IPS DF 6.9 (cell line): ENCODE results near the gene PRG3.

Experiments used
- DNase-seq: peaks from one replicate; pipeline ENCODE4 v3.0.0-alpha.2; 2013; ENCODE audit warnings: low read depth, low spot score
- H3K27ac ChIP-seq: one replicate; pipeline ENCODE4 v1.5.1; 2013; ENCODE audit warnings: low read length, control low read depth
- H3K27me3 ChIP-seq: 2 replicates; pipeline ENCODE4 v1.6.1; 2013; ENCODE audit warnings: mild to moderate bottlenecking, low read length; ENCODE audit not compliant: control insufficient read depth, insufficient read depth
- H3K36me3 ChIP-seq: 2 replicates; pipeline ENCODE4 v1.6.1; 2013; ENCODE audit warnings: low read length; ENCODE audit not compliant: control insufficient read depth, insufficient read depth
- H3K4me1 ChIP-seq: 2 replicates; pipeline ENCODE4 v1.6.1; 2013; ENCODE audit warnings: low read length; ENCODE audit not compliant: control insufficient read depth, insufficient read depth
- H3K4me3 ChIP-seq: 2 replicates; pipeline ENCODE4 v1.5.1; 2013; ENCODE audit warnings: mild to moderate bottlenecking, low read length
- H3K9me3 ChIP-seq: 2 replicates; pipeline ENCODE4 v1.6.1; 2013; ENCODE audit warnings: low read length, inconsistent platforms; ENCODE audit not compliant: control insufficient read depth, insufficient read depth
- WGBS: extraction: QIAGEN DNeasy Blood & Tissue Kit; methylation state at CpG from one replicate; pipeline ENCODE4 v1.1.7; 2013; ENCODE audit warnings: mixed read lengths, missing lambda C conversion rate; ENCODE audit not compliant: insufficient read length, insufficient coverage; 5-methylcytosine and 5-hydroxymethylcytosine counted together

PRG3 gene, protein sequence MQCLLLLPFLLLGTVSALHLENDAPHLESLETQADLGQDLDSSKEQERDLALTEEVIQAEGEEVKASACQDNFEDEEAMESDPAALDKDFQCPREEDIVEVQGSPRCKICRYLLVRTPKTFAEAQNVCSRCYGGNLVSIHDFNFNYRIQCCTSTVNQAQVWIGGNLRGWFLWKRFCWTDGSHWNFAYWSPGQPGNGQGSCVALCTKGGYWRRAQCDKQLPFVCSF

DNA sequence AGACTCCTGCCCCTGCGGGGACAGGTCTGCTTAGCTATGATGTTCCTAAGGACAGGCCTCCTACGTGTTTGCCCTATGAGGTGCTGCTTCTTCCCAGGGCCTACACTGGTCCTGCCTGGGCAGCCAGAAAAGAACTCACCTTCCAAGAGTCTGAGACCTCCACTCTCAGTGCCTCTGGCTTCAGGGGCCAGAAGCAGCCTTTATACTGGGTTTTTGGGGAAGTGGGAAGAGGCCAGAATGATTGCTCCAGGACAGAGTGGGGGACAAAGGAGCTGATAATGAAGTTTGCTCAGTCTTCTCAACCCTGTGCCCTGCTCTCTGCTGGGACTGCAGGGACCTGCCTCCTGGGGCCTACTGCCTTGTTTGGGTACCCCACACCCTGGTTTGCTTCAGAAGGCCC, at the start of gene PRG3:
TSS of gene PRG3 (minus strand) at position 176 of the 400 bp plus-strand sequence. CDS start 442 bp downstream, outside the sequence.
- WGBS: no CpG with 5 or more reads among the region's 2 CpGs
- DNase-seq: no peak
- H3K27me3 ChIP-seq: no peaks in the 10 kb centered on the region; the same call in 1 of the 2 replicates
- no peak within 1 kb of the TSS for H3K4me3 ChIP-seq
- no peaks in the 10 kb centered on the region for H3K9me3 ChIP-seq
- H3K27ac ChIP-seq: no peak within 1 kb of the TSS
- no peaks in the 10 kb centered on the region for H3K36me3 ChIP-seq
- H3K4me1 ChIP-seq: no peaks in the 10 kb centered on the region; the same call in 1 of the 2 replicates

DNA sequence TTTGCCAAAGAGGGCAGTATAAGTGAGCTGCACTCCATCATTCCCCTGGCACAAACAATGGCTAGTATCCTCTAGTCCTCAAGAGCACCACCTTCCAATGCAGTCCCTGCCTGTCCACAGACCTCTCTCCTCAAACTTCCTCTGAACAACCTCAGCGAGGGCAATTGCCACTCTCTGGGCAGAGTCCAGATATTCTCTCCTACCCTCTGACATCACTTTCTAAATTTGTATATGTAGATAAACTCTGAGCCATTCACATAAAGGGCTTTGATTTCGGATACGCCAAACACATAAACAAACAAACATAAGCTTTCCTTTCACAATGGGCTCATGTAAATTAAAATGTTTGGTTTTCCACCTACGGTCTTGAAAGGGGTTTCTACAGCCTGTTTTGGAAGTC, 49.0 kb upstream of the PRG3 start:
- DNase-seq: no peak
- no CpG with 5 or more reads among the region's 4 CpGs for WGBS
- Histone ChIP-seq H3K36me3 (no peaks in the 10 kb centered on the region), H3K4me3 (no peak overlapping the region), H3K27me3 (no peaks in the 10 kb centered on the region), H3K9me3 (no peaks in the 10 kb centered on the region), H3K4me1 (peaks cover 3% of the 10 kb centered on the region; the same call in 1 of the 2 replicates), H3K27ac (no peak overlapping the region)

DNA sequence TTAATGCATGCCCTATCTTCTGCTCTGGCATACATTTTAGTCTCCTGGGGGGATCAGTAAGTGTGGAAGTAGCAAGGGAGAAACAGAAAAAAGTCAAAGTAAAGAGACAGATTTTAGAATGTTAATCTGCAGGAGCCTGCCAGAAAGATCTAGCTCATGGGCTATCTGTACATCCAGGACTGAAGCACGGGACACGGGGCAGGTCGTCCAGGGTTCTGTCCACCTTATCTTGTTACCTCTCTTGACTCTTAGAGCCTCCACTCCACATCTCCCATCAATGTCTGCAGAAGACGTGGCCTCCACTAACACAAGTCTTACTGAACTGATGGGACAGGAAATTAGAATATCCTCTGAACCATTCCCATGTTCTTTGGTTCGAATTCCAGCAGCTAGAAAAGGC, 47.7 kb upstream of the PRG3 start:
- no peak overlapping the region for H3K4me3 ChIP-seq
- H3K27me3 ChIP-seq: no peaks in the 10 kb centered on the region
- 0 out of 2 replicates have a peak, but pooled peaks cover 3% of the 10 kb centered on the region for H3K36me3 ChIP-seq
- no peak overlapping the region for H3K27ac ChIP-seq
- no peaks in the 10 kb centered on the region for H3K9me3 ChIP-seq
- WGBS: no CpG with 5 or more reads among the region's 5 CpGs
- peaks cover 3% of the 10 kb centered on the region; the same call in 1 of the 2 replicates for H3K4me1 ChIP-seq
- DNase-seq: no peak

DNA sequence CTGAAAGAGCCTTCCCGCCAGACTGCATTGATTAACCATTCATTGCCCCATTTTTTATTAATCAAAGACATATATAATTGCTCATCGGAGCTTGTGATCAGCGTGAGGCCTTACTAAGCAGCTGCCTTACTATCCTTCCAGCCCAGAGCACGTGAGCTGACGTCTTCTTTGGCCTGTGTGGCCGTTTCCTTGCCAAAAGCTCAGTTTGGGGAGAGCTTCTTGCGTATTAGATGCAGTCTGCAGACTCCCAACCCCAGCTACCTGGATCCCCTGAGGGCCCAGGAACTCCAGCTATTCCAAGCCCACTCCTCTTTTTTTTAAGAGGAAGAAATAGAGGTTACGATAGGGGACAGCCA, 46.8 kb upstream of the PRG3 start:
- H3K27ac ChIP-seq: no peak overlapping the region
- no CpG with 5 or more reads among the region's 8 CpGs for WGBS
- peaks cover 3% of the 10 kb centered on the region; the same call in 1 of the 2 replicates for H3K4me1 ChIP-seq
- no peaks in the 10 kb centered on the region for H3K9me3 ChIP-seq
- H3K4me3 ChIP-seq: no peak overlapping the region
- no peaks in the 10 kb centered on the region for H3K27me3 ChIP-seq
- H3K36me3 ChIP-seq: 0 out of 2 replicates have a peak, but pooled peaks cover 3% of the 10 kb centered on the region
- DNase-seq: no peak

DNA sequence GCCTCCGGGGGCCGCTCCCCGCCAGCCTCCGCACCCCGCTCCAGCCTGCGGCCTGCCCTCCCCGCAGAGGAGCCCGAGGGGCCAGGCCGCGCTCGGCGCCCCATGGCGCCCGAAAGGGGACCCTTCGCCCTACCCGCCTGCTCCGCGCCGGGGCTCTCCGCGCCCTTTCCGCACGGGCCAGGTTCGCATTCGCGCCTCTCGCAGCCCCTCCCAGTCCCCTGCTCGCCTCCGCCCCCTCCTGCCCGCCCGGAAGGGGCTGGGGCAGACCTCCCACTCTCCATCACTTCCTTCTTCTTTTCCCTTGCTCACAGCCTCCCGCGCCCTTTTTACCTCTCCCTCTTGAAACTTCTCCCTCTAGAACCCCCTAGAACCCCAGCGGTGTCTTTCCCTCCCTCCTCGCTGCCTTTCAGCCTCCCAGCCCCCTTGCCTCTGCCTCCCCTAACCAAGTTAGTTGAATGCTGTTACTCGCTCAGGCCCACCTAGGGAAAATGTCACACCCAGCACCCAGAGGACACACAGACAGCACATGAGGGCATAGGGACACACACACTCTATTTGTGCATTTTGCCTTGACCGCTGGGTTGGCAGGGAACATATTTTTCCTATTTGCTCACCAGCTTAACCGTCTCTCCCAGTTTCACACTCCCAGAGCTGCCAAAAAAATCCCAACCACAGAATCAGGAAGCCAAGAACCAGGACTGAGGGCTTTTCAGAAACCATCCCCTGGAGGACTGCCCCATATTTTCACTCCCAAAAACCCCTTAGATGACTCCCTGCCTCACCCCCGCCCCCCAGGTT, 46.2 kb upstream of the PRG3 start, which contains the start of gene SLC43A3:
TSS of gene SLC43A3 (minus strand) at position 193 of the 798 bp plus-strand sequence. CDS start 949 bp downstream, outside the sequence.
- Histone ChIP-seq H3K27me3 (no peaks in the 10 kb centered on the region), H3K4me3 (peak within 1 kb of the TSS; percentile 37; the same call in 1 of the 2 replicates), H3K27ac (no peak within 1 kb of the TSS), H3K4me1 (peaks cover 3% of the 10 kb centered on the region; the same call in 1 of the 2 replicates), H3K36me3 (0 out of 2 replicates have a peak, but pooled peaks cover 3% of the 10 kb centered on the region), H3K9me3 (no peaks in the 10 kb centered on the region)
- WGBS: no CpG with 5 or more reads among the region's 39 CpGs
- DNase-seq: no peak

DNA sequence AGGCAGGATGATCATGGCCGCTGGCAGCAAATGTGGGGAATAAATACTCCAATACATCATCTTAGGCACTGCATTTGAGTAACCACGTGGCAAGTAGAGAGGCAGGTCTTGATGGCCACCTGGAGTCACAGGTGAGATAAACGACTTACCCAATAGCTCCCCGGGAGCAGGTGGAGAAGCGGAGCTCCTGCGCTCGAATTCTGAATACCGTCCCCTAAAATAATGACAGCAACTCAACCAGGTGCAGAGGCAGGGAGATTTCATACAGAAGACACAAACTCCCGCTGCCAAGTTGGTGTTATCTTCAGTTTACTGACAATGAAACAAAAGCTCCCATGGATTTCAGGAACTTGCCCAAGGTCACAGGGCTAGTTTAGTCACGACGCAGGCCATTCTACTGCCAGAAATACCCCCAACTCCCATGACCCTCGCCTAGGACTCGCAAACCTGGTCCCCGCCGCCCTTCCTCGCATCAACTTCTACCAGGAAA, 45.5 kb upstream of the PRG3 start:
- Histone ChIP-seq H3K27me3 (no peaks in the 10 kb centered on the region), H3K4me3 (peak overlapping the region; percentile 37; the same call in 1 of the 2 replicates), H3K27ac (no peak overlapping the region), H3K9me3 (no peaks in the 10 kb centered on the region), H3K36me3 (0 out of 2 replicates have a peak, but pooled peaks cover 3% of the 10 kb centered on the region), H3K4me1 (peaks cover 3% of the 10 kb centered on the region; the same call in 1 of the 2 replicates)
- DNase-seq: no peak
- no CpG with 5 or more reads among the region's 16 CpGs for WGBS

DNA sequence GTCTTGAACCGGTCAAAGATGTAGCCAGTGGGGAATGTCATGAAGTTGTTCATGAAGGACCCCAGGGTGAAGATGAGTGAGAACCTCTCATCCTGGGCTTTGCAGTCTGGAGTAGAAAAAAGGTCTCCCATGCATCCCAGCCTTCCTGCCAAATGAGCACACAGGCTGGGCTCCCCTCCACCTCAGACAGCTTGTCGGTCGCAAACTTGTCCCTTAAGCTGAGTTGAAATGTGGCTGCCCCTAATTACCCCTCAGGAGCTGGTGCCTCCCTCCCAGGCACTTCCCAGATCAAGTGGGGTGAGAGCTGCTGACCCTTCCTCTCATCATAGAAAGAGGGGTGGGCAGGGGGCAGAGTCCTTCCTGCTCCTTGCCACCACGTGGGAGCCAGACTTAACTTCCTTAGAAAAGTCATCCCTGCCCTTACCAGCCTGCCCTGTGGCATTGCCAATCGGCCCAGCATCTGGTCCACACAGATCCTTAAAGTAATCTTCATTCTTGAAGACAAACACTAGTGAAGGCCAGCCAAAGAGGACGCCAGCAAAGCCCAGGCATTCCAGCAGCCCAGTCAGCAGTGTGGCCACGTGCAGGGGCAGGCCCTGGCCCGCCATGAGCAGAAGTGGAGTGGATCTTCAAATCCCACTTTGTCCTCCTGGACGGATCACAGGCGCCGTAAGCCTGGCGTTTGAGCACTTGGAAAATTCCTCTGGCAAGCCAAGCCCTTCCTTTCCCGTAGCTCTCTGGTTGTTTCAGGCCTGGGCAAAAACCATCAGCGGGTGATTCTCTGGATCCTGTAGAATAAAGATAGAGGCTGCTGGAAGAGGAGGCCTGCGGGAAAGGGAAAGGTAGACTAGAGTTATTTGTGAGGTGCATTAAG, 44.9 kb upstream of the PRG3 start:
- no peak overlapping the region for H3K27ac ChIP-seq
- H3K9me3 ChIP-seq: no peaks in the 10 kb centered on the region
- H3K4me3 ChIP-seq: no peak overlapping the region
- no peak for DNase-seq
- H3K4me1 ChIP-seq: peaks cover 3% of the 10 kb centered on the region; the same call in 1 of the 2 replicates
- no peaks in the 10 kb centered on the region for H3K27me3 ChIP-seq
- WGBS: no CpG with 5 or more reads among the region's 15 CpGs
- H3K36me3 ChIP-seq: 0 out of 2 replicates have a peak, but pooled peaks cover 3% of the 10 kb centered on the region

DNA sequence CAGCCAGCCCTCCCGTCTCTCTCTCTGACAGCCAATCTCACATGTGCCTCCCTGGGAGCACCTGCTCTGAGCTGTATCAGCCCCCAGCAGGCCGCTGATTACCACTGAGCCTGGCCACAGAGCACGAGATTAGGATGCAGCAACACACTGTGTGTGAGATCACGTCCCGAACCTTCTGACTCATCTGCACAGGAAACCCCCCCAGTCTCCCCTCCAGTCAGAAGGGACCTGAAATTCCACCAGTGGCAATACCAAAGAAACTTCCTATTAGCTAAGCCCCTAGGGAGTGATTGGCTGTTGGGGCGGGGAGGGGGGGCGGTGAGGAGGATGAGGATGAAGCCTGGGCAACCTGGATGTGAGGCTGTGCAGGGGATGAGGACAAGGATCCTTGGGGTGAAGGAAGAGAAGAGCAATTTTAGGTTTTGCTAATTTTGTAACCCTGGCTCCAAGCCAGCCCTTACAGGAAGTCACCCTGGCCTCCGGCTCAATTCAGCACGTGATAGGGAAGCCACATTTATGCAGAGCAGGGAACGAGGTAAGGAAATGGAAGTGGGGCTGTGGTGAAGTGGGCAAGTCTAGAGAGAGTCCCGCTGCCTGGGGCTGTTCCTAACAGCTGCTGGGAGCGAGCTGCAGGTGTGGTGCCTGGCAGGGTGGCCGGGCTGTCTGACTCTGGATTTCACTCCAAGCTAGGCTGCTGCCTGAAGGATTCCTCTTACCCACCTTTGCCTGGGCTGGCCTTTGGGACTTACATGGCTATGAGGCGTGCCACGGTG, 44.0 kb upstream of the PRG3 start:
- Histone ChIP-seq H3K4me3 (no peak overlapping the region), H3K4me1 (peaks cover 3% of the 10 kb centered on the region; the same call in 1 of the 2 replicates), H3K27me3 (no peaks in the 10 kb centered on the region), H3K36me3 (0 out of 2 replicates have a peak, but pooled peaks cover 3% of the 10 kb centered on the region), H3K27ac (no peak overlapping the region), H3K9me3 (no peaks in the 10 kb centered on the region)
- WGBS: no CpG with 5 or more reads among the region's 15 CpGs
- DNase-seq: no peak

DNA sequence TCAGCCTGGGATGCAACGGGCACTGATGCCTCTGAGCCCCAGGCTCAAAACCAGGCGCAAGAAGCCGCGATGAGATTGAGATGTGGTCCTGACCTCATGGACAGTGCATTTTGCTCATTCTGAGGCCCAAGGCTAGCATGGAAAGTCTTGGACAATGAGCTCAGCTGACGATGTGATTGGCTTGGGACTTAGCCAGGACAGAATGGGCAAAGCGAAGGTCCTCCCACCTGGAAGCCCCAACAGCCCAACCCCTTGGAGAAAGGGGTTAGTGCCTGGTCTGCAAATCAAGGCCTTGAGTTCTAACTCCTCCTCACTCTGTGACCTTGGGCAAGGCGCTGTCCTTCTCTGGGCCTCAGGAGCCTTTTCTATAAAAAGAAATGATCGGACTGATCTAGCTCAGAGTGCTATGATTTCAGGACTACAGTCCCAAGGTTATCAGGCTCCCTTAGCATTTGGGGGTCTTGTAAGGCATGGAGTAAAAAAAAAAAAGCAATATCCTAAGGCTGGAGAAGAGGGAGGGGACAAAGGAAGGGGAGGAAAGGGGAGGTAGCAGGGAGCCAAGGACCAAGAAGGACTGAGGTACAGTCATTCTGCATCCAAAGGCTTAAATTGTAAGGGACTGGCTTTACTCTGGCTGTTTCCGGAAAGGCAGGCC, 43.3 kb upstream of the PRG3 start:
- no peak for DNase-seq
- whole genome bisulfite sequencing: no CpG with 5 or more reads among the region's 9 CpGs
- no peak overlapping the region for H3K4me3 ChIP-seq
- H3K4me1 ChIP-seq: peaks cover 3% of the 10 kb centered on the region; the same call in 1 of the 2 replicates
- H3K27ac ChIP-seq: no peak overlapping the region
- H3K36me3 ChIP-seq: 0 out of 2 replicates have a peak, but pooled peaks cover 3% of the 10 kb centered on the region
- no peaks in the 10 kb centered on the region for H3K27me3 ChIP-seq
- no peaks in the 10 kb centered on the region for H3K9me3 ChIP-seq
